B cell (primary cell): ENCODE data around the gene CAB39L. TPM values are rescaled to one million over a fixed set of nuclear protein-coding genes. Genes with fewer than 3 reads are reported as not detected.
"Not testable (repeated sequence)": the region's sequence is repeated elsewhere in the genome, so short reads cannot be mapped to it uniquely, and the experiment has no call there.

Experiments
- ATAC-seq: fragments of 200-7000 bp; cut with Tn5 transposase; one replicate; pipeline ENCODE4 v1.10.0; 2021; ENCODE audit warnings: low read depth, mild to moderate bottlenecking, moderate number of reproducible peaks, moderate library complexity
- CTCF ChIA-PET: fragments of 350-600 bp; sonication (Branson Sonifier 250); formaldehyde crosslinking; loops from one replicate; lab custom pipeline; 2021; ENCODE audit warnings: antibody characterized with exemption, inconsistent platforms; lab: Charles Lee
- POLR2A ChIA-PET: fragments of 350-600 bp; sonication (Branson Sonifier 250); formaldehyde crosslinking; loops from one replicate; lab custom pipeline; 2021; ENCODE audit warnings: antibody characterized with exemption; lab: Charles Lee
- DNase-seq: peaks from one replicate; pipeline ENCODE4 v3.0.0; 2013
- H2AFZ ChIP-seq: 2 replicates; pipeline ENCODE4 v1.6.1; 2012; ENCODE audit warnings: mild to moderate bottlenecking, low read depth, low read length; ENCODE audit not compliant: insufficient read depth, poor library complexity, severe bottlenecking
- H3K27ac ChIP-seq, 2 donors: 1 replicate in 1 of 2; 2 replicates in 1 of 2; pipeline ENCODE4 v1.5.1; 2012 to 2013; ENCODE audit warnings: low read length in 2 of 2, mild to moderate bottlenecking in 2 of 2, moderate library complexity in 1 of 2
- H3K27me3 ChIP-seq, 4 experiments: fragments of 200-600 bp in 1 of 4; sonication (generic) in 1 of 4; replicated peaks in 1 of 4; 1 replicate in 2 of 4; 2 replicates in 2 of 4; pipeline versions ENCODE4 v1.6.1 to v1.7.0; 2013 to 2016; ENCODE audit warnings: low read length in 3 of 4, mild to moderate bottlenecking in 2 of 4, mixed read lengths in 1 of 4, moderate library complexity in 1 of 4; ENCODE audit not compliant: insufficient read depth in 4 of 4, control insufficient read depth in 3 of 4; ENCODE audit errors: control extremely low read depth in 1 of 4
- H3K36me3 ChIP-seq, 2 experiments: replicated peaks in 1 of 2; 1 replicate in 1 of 2; 2 replicates in 1 of 2; pipeline versions ENCODE4 v1.6.1 to v1.7.1; 2013; ENCODE audit warnings: low read length in 1 of 2; ENCODE audit not compliant: insufficient read depth in 2 of 2, control insufficient read depth in 1 of 2; ENCODE audit errors: control extremely low read depth in 1 of 2, extremely low read depth in 1 of 2
- H3K4me1 ChIP-seq, 2 donors: fragments of 200-600 bp in 1 of 2; sonication (generic) in 1 of 2; 1 replicate in 1 of 2; 2 replicates in 1 of 2; pipeline versions ENCODE4 v1.5.1 to v1.6.1; 2013 to 2017; ENCODE audit warnings: low read length in 2 of 2; ENCODE audit not compliant: control insufficient read depth in 2 of 2, insufficient read depth in 2 of 2
- H3K4me2 ChIP-seq: replicated peaks from 2 replicates; pipeline ENCODE3; 2012; ENCODE audit warnings: mild to moderate bottlenecking, low read depth, low read length; ENCODE audit not compliant: poor library complexity, severe bottlenecking
- H3K4me3 ChIP-seq, 5 experiments: fragments of 200-600 bp in 1 of 5; sonication (generic) in 1 of 5; 1 replicate in 3 of 5; 2 replicates in 2 of 5; pipeline versions ENCODE4 v1.5.1 to v1.7.0; 2011 to 2016; ENCODE audit warnings: low read length in 4 of 5, mild to moderate bottlenecking in 4 of 5, low read depth in 2 of 5, control low read depth in 1 of 5, moderate library complexity in 1 of 5; ENCODE audit not compliant: insufficient read depth in 1 of 5; ENCODE audit errors: control extremely low read depth in 1 of 5, extremely low read depth in 1 of 5
- H3K79me2 ChIP-seq: fragments of 200-600 bp; sonication (generic); one replicate; pipeline ENCODE4 v1.6.0; 2016; ENCODE audit warnings: low read length; ENCODE audit not compliant: control insufficient read depth, insufficient read depth
- H3K9ac ChIP-seq: fragments of 200-600 bp; sonication (generic); 2 replicates; pipeline ENCODE4 v1.6.1; 2017; ENCODE audit warnings: mild to moderate bottlenecking, low read length, moderate library complexity
- H3K9me3 ChIP-seq, 3 donors: one replicate each; pipeline versions ENCODE4 v1.6.1 to v1.7.1; 2013; ENCODE audit warnings: low read length in 2 of 3; ENCODE audit not compliant: control insufficient read depth in 2 of 3, insufficient read depth in 1 of 3; ENCODE audit errors: control extremely low read depth in 1 of 3
- H4K20me1 ChIP-seq: 2 replicates; pipeline ENCODE4 v1.6.0; 2012; ENCODE audit warnings: mild to moderate bottlenecking, low read length; ENCODE audit not compliant: insufficient read depth, control insufficient read depth, poor library complexity, severe bottlenecking
- H3K27ac Mint-ChIP-seq: one replicate; pipeline ENCODE4 v1.8.0; 2021; ENCODE audit warnings: mixed read lengths
- H3K27me3 Mint-ChIP-seq: one replicate; pipeline ENCODE4 v1.8.0; 2021; ENCODE audit warnings: mixed read lengths
- H3K4me1 Mint-ChIP-seq: one replicate; pipeline ENCODE4 v1.8.0; 2021; ENCODE audit warnings: mixed read lengths
- H3K4me3 Mint-ChIP-seq: one replicate; pipeline ENCODE4 v1.8.0; 2021; ENCODE audit warnings: mixed read lengths
- H3K9me3 Mint-ChIP-seq: one replicate; pipeline ENCODE4 v1.8.0; 2022; ENCODE audit warnings: mixed read lengths; ENCODE audit not compliant: insufficient read depth
- EZH2 ChIP-seq: IDR thresholded peaks from 2 replicates; pipeline ENCODE4 v1.6.1; 2012; ENCODE audit warnings: borderline replicate concordance, low read depth, mild to moderate bottlenecking, moderate library complexity, low read length; ENCODE audit not compliant: insufficient read depth, poor library complexity, severe bottlenecking
- WGBS: methylation state at CpG from one replicate; pipeline ENCODE4 v1.1.5; 2013; ENCODE audit warnings: missing lambda C conversion rate; ENCODE audit not compliant: insufficient coverage; 5-methylcytosine and 5-hydroxymethylcytosine counted together
- intact Hi-C: fragments of 100-400 bp; cut with micrococcal nuclease; formaldehyde crosslinking; loops from one replicate; pipeline ENCODE4 v1.10.0; 2022
- polyA plus RNA-seq: library from polyadenylated mRNA; depleted of rRNA; stranded (reverse); fragments of >200 nt; gene quantifications from 2 replicates; pipeline ENCODE4 v1.2.3, GENCODE V29; 2012
- total RNA-seq, 2 donors: library from RNA; stranded (reverse); fragments of 120-200 nt in 1 of 2; gene quantifications; 1 replicate in 1 of 2; 2 replicates in 1 of 2; pipeline versions ENCODE4 v1.2.3 to v1.2.4, GENCODE V29; 2013 to 2022
- TF ChIP-seq, protein P1 (sequence below): fragments of 200-600 bp; IDR thresholded peaks from one replicate; pipeline ENCODE4 v1.8.0; 2022; ENCODE audit warnings: antibody characterized with exemption, mild to moderate bottlenecking

Gene CAB39L
- total and polyA plus RNA-seq, 2 donors (not counting 1 experiment from before 2014, with no cell fraction given): 1.5 to 9.6 TPM

DNA sequence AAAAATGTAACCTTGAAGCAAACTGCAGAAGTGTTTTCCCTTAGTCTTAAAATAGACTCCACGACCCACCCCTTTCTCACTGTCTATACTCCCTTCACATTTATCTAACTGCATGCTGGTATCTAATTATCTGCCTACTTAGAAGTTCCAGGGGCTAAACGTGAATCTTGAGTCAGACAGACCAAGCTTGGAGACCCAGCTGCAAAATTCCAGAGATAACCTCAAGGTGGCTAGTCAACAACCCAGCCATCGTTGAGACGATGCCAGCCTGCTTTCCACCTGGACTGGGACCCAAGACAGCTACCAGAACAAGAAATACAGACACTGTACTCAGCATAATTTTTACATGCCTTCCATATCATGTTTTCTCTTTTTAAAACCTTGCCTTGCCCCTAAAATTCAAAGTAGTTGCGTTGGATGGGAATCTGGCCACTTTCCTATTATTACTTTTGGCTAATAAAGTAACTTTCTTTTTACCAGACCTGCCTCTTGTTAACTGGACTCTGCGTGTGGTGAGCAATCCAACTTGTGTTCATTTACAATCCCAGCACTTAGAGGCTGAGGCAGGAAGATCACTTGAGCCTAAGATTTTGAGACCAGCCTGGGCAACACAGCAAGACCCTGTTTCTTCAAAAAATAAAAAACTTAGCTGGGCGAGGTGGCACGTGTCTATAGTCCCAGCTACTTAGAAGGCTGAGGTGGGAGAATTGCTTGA is 113.9 kb downstream of the CAB39L start:
- ChIA-PET POLR2A (no interaction called here), CTCF (no interaction called here)
- Histone ChIP-seq H2AFZ (no peak overlapping the region), H3K9ac (no peak overlapping the region), H3K4me1 (no peaks in the 10 kb centered on the region), H3K27ac (no peak overlapping the region), H3K4me2 (no peak overlapping the region), H3K9me3 (no peaks in the 10 kb centered on the region), H4K20me1 (no peaks in the 10 kb centered on the region), H3K36me3 (no peaks in the 10 kb centered on the region), H3K79me2 (no peaks in the 10 kb centered on the region), H3K27me3 (no peaks in the 10 kb centered on the region), H3K4me3 (no peak overlapping the region)
- peaks cover 2% of the 10 kb centered on the region for H3K4me1 Mint-ChIP-seq
- H3K4me3 Mint-ChIP-seq: no peak overlapping the region
- no peak overlapping the region for H3K27ac Mint-ChIP-seq
- ATAC-seq (no peak), DNase-seq (no peak)
- 97% methylated on average over 6 of the region's 8 CpGs for WGBS
- no peaks in the 10 kb centered on the region for H3K9me3 Mint-ChIP-seq
- intact Hi-C loops: no loop called here
- H3K27me3 Mint-ChIP-seq: no peaks in the 10 kb centered on the region
- no peak for TF ChIP-seq EZH2
- TF ChIP-seq, protein P1, sequence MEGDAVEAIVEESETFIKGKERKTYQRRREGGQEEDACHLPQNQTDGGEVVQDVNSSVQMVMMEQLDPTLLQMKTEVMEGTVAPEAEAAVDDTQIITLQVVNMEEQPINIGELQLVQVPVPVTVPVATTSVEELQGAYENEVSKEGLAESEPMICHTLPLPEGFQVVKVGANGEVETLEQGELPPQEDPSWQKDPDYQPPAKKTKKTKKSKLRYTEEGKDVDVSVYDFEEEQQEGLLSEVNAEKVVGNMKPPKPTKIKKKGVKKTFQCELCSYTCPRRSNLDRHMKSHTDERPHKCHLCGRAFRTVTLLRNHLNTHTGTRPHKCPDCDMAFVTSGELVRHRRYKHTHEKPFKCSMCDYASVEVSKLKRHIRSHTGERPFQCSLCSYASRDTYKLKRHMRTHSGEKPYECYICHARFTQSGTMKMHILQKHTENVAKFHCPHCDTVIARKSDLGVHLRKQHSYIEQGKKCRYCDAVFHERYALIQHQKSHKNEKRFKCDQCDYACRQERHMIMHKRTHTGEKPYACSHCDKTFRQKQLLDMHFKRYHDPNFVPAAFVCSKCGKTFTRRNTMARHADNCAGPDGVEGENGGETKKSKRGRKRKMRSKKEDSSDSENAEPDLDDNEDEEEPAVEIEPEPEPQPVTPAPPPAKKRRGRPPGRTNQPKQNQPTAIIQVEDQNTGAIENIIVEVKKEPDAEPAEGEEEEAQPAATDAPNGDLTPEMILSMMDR: no peak

DNA sequence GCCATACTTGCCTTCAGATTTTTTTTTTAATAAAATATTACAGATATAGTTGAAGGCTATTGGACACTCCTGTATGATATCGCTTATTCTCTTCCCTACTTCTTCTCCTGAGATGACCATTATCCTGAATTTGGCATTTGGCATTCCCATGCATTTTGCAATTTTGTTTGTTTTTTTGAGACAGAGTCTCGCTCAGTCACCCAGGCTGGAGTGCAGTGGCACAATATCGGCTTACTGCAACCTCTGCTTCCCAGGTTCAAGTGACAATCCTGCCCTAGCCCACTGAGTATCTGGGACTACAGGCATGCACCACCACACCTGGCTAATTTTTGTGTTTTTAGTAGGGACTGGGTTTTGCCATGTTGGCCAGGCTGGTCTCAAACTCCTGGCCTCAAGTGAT is 116.7 kb downstream of the CAB39L start:
- H3K27ac ChIP-seq, H3K4me2 ChIP-seq, ATAC-seq, H3K4me3 ChIP-seq, H3K9ac ChIP-seq, H3K4me1 Mint-ChIP-seq, H4K20me1 ChIP-seq, H3K4me1 ChIP-seq, DNase-seq, H3K4me3 Mint-ChIP-seq, H3K79me2 ChIP-seq, intact Hi-C loops, CTCF ChIA-PET, H3K36me3 ChIP-seq, H3K27ac Mint-ChIP-seq, H3K27me3 Mint-ChIP-seq, H2AFZ ChIP-seq, POLR2A ChIA-PET, H3K9me3 ChIP-seq, H3K27me3 ChIP-seq, H3K9me3 Mint-ChIP-seq: not testable (repeated sequence)
- 94% methylated on average over 2 of the region's 3 CpGs for WGBS
